Measurements from ENCODE around the gene SF3A1. TPM values are rescaled to one million over a fixed set of nuclear protein-coding genes. Genes with fewer than 3 reads are reported as not detected.
A peak's percentile ranks its signal among the peaks of the same experiment; 100 is the strongest.

The SF3A1 gene
- total and polyA plus RNA-seq, 4 donors: 19.6 to 41.6 (median 23.9) TPM

DNA sequence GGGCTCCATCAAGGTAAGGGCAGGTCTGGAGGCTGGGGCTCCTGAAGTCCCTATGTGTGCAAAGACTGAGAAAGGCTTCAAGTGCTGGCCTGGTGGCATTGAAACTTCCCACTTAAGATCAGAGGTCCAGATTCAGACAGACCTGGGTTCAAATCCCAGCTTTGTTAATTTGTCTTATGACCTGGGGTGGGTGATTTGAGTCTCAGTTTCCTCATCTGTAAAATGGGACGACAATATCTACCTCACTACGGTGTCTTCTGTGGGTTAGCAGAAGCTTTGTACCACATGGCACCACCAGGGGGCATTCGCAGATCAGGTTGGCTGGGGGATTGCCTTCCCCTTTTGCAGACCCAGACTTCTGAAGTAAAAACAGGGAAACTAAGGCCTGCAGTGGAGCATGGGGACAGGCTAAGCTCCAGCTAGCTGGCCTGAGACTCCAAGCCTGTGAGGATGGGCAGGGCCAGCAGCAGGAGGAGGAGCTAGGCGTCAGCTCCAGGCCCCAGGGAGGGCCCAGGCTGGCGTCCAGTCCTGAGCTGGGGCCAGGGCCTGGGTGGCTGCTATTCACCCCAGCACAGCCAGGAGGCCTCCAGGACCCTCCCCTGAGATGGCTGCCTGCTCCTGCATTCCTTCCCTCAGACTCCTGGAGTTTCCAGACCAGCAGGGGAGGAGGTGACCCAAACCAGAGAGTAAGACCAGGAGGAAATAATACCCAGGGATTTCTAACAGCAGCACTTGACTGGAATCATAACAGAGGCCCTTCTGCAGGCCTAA, 68.9 kb downstream of the SF3A1 start:
- H3K4me1 ChIP-seq (ENCODE audit: control insufficient read depth in 4 of 4, insufficient read depth in 4 of 4, low read length in 3 of 4): peaks cover 8 to 44% (median 33%) of the 10 kb centered on the region in 4 donors
- DNase-seq (ENCODE audit: low spot score): peak; percentile 85
- no peaks in the 10 kb centered on the region for H3K9me3 ChIP-seq (ENCODE audit: control insufficient read depth in 4 of 4, low read length in 3 of 4)
- peak overlapping the region in 1 of 3 donors; percentile 73 for H3K4me3 ChIP-seq (ENCODE audit: low read depth in 1 of 3, low read length in 3 of 3)
- H3K27ac ChIP-seq (ENCODE audit: low read depth in 1 of 2, low read length in 2 of 2): no peak overlapping the region
- H3K27me3 ChIP-seq (ENCODE audit: control insufficient read depth in 4 of 4, insufficient read depth in 4 of 4, low read length in 3 of 4): no peaks in the 10 kb centered on the region
- peaks cover under 1 to 16% (median 3%) of the 10 kb centered on the region in 4 donors for H3K36me3 ChIP-seq (ENCODE audit: control insufficient read depth in 4 of 4, insufficient read depth in 3 of 4, low read depth in 1 of 4, low read length in 3 of 4)
- H3K9ac ChIP-seq (ENCODE audit: low read depth in 1 of 2, low read length in 2 of 2): no peak overlapping the region
- 15% methylated on average over 5 of the region's 5 CpGs for WGBS
- TF ChIP-seq YY1 (IDR thresholded peaks at IDR 0.05) (peak; percentile 55), GABPA (IDR thresholded peaks at IDR 0.05 in 1 of 2, conservative IDR thresholded peaks at IDR 0.05 in 1 of 2) (no peak), ATF3 (IDR thresholded peaks at IDR 0.05) (no peak), HNF4A (conservative IDR thresholded peaks at IDR 0.05) (peak in 1 of 2 donors; percentile 13), NR2F2 (IDR thresholded peaks at IDR 0.05) (peak; percentile 19), RXRA (IDR thresholded peaks at IDR 0.05) (peak in 1 of 2 donors; percentile 5), CTCF (IDR thresholded peaks at IDR 0.05; ENCODE audit: low read depth, low read length, missing input control) (peak; percentile 54), RAD21 (IDR thresholded peaks at IDR 0.05) (peak; percentile 88 to 95), FOXA2 (IDR thresholded peaks at IDR 0.05) (no peak), EGR1 (IDR thresholded peaks at IDR 0.05; ENCODE audit: low read depth in 2 of 2) (no peak), HNF4G (IDR thresholded peaks at IDR 0.05) (no peak), SP1 (IDR thresholded peaks at IDR 0.05) (no peak)
- TF ChIP-seq, protein P1, sequence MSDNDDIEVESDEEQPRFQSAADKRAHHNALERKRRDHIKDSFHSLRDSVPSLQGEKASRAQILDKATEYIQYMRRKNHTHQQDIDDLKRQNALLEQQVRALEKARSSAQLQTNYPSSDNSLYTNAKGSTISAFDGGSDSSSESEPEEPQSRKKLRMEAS (IDR thresholded peaks at IDR 0.05): no peak
- TF ChIP-seq, protein P2, sequence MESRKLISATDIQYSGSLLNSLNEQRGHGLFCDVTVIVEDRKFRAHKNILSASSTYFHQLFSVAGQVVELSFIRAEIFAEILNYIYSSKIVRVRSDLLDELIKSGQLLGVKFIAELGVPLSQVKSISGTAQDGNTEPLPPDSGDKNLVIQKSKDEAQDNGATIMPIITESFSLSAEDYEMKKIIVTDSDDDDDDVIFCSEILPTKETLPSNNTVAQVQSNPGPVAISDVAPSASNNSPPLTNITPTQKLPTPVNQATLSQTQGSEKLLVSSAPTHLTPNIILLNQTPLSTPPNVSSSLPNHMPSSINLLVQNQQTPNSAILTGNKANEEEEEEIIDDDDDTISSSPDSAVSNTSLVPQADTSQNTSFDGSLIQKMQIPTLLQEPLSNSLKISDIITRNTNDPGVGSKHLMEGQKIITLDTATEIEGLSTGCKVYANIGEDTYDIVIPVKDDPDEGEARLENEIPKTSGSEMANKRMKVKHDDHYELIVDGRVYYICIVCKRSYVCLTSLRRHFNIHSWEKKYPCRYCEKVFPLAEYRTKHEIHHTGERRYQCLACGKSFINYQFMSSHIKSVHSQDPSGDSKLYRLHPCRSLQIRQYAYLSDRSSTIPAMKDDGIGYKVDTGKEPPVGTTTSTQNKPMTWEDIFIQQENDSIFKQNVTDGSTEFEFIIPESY (IDR thresholded peaks at IDR 0.05): no peak

DNA sequence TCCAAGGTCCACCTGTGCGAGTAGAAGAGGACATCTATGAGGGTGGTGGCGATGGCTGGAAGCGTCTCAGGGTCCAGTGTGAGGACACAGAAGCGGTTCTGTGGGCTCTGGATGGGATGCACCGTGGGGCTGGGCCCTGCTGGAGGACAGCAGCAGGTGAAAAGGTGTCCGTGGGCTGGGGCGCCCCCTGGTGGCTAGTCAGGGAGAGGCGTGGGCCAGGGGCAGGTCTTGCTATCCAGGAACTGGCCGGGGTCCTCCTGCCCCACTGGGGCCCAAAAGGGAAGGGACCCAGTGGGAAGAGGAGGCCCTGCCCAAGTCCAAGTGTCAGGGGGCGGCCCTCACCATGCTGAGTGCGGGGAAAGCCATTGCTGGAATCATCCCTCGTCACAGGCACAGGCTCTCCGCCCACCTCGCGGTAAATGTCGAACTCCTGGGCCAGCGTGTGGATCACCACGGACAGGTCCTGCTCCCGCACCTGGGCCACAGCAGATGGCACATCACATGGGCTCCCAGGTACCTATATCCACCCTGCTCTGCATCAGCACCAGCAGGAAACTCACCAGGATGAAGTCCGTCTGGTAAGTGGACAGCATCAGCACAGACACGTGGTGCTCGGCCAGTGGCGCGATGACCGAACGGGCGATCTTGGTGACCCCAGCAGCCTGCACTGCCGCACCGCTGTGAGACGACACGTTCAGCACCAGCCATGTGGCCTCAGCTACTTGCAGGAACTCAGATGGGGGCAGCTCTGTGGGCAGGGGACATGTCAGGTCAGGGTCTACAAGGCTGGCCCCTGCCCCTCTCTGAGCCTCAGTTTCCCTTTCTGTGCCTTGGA, 69.7 kb downstream of the SF3A1 start:
- no peak overlapping the region for H3K27ac ChIP-seq (ENCODE audit: low read depth in 1 of 2, low read length in 2 of 2)
- 65% methylated on average over 31 of the region's 31 CpGs for WGBS
- no peaks in the 10 kb centered on the region for H3K9me3 ChIP-seq (ENCODE audit: control insufficient read depth in 4 of 4, low read length in 3 of 4)
- H3K9ac ChIP-seq (ENCODE audit: low read depth in 1 of 2, low read length in 2 of 2): no peak overlapping the region
- no peaks in the 10 kb centered on the region for H3K27me3 ChIP-seq (ENCODE audit: control insufficient read depth in 4 of 4, insufficient read depth in 4 of 4, low read length in 3 of 4)
- DNase-seq (ENCODE audit: low spot score): peak; percentile 93
- peaks cover 8 to 44% (median 33%) of the 10 kb centered on the region in 4 donors for H3K4me1 ChIP-seq (ENCODE audit: control insufficient read depth in 4 of 4, insufficient read depth in 4 of 4, low read length in 3 of 4)
- H3K4me3 ChIP-seq (ENCODE audit: low read depth in 1 of 3, low read length in 3 of 3): no peak overlapping the region
- peaks cover 0 to 8% (median 0%) of the 10 kb centered on the region in 4 donors for H3K36me3 ChIP-seq (ENCODE audit: control insufficient read depth in 4 of 4, insufficient read depth in 3 of 4, low read depth in 1 of 4, low read length in 3 of 4)
- TF ChIP-seq REST (IDR thresholded peaks at IDR 0.05) (no peak), JUND (IDR thresholded peaks at IDR 0.05) (no peak), CTCF (IDR thresholded peaks at IDR 0.05; ENCODE audit: low read depth, low read length, missing input control) (peak; percentile 81), RAD21 (IDR thresholded peaks at IDR 0.05) (peak; percentile 81 to 88), HNF4G (IDR thresholded peaks at IDR 0.05) (no peak), HNF4A (conservative IDR thresholded peaks at IDR 0.05) (no peak), SP1 (IDR thresholded peaks at IDR 0.05) (no peak), FOXA2 (IDR thresholded peaks at IDR 0.05) (no peak), RXRA (IDR thresholded peaks at IDR 0.05) (no peak), FOXA1 (IDR thresholded peaks at IDR 0.05) (no peak), EGR1 (IDR thresholded peaks at IDR 0.05; ENCODE audit: low read depth in 2 of 2) (no peak), YY1 (IDR thresholded peaks at IDR 0.05) (no peak)
- TF ChIP-seq, protein P1 (IDR thresholded peaks at IDR 0.05): no peak

Data from liver (tissue), 9 donors.